ENCODE measurements around the gene MGST2. TPM values are rescaled to one million over a fixed set of nuclear protein-coding genes. Genes with fewer than 3 reads are reported as not detected.

The MGST2 gene
- polyA plus RNA-seq, 1 experiment = 10.0 TPM

GRCh38 chr4:139676913-139677585, 11.4 kb downstream of the MGST2 start:
- POLR2A ChIA-PET = no interaction called here
- Histone ChIP-seq H3K36me3 (ENCODE audit: control insufficient read depth, insufficient read depth, low read length) (no peaks in the 10 kb centered on the region), H3K27me3 (ENCODE audit: control insufficient read depth, insufficient read depth, low read length) (no peaks in the 10 kb centered on the region), H3K4me3 (ENCODE audit: low read depth, low read length) (no peak overlapping the region)
- CTCF ChIA-PET = no interaction called here
- TF ChIP-seq CTCF (IDR thresholded peaks at IDR 0.05; ENCODE audit: insufficient read depth, low read depth, low read length) = no peak
- no peak for DNase-seq (ENCODE audit: low read depth)

GRCh38 chr4:139682309-139682708, 16.7 kb downstream of the MGST2 start:
- ChIA-PET CTCF (interaction anchor here (0.6 to 0.8 kb wide), 2 partner anchors 10 to 13 kb away, joined by 4 to 5 read pairs; no protein-coding TSS in a partner anchor), POLR2A (no interaction called here)
- TF ChIP-seq CTCF (IDR thresholded peaks at IDR 0.05; ENCODE audit: insufficient read depth, low read depth, low read length) = no peak
- Histone ChIP-seq H3K4me3 (ENCODE audit: low read depth, low read length) (no peak overlapping the region), H3K36me3 (ENCODE audit: control insufficient read depth, insufficient read depth, low read length) (no peaks in the 10 kb centered on the region), H3K27me3 (ENCODE audit: control insufficient read depth, insufficient read depth, low read length) (no peaks in the 10 kb centered on the region)
- DNase-seq (ENCODE audit: low read depth) = no peak

GRCh38 chr4:139682741-139683151, 17.1 kb downstream of the MGST2 start:
- ChIA-PET POLR2A (no interaction called here), CTCF (interaction anchor here (0.6 to 0.8 kb wide), 2 partner anchors 9 to 13 kb away, joined by 4 to 5 read pairs; no protein-coding TSS in a partner anchor)
- TF ChIP-seq CTCF (IDR thresholded peaks at IDR 0.05; ENCODE audit: insufficient read depth, low read depth, low read length) = no peak
- Histone ChIP-seq H3K4me3 (ENCODE audit: low read depth, low read length) (no peak overlapping the region), H3K27me3 (ENCODE audit: control insufficient read depth, insufficient read depth, low read length) (no peaks in the 10 kb centered on the region), H3K36me3 (ENCODE audit: control insufficient read depth, insufficient read depth, low read length) (no peaks in the 10 kb centered on the region)
- DNase-seq (ENCODE audit: low read depth) = no peak

- CTCF ChIA-PET = interaction anchor here (1.1 to 1.7 kb wide), 2 partner anchors 11 to 33 kb away, joined by 3 to 4 read pairs; no protein-coding TSS in a partner anchor
- POLR2A ChIA-PET = no interaction called here
- no peak overlapping the region for H3K4me3 ChIP-seq (ENCODE audit: low read depth, low read length)
- no peak for TF ChIP-seq CTCF (IDR thresholded peaks at IDR 0.05; ENCODE audit: insufficient read depth, low read depth, low read length)
- no peaks in the 10 kb centered on the region for H3K36me3 ChIP-seq (ENCODE audit: control insufficient read depth, insufficient read depth, low read length)
- no peaks in the 10 kb centered on the region for H3K27me3 ChIP-seq (ENCODE audit: control insufficient read depth, insufficient read depth, low read length)
- DNase-seq (ENCODE audit: low read depth) = no peak
Measured at GRCh38 chr4:139684351-139684750, 18.7 kb downstream of the MGST2 start.

- TF ChIP-seq CTCF (IDR thresholded peaks at IDR 0.05; ENCODE audit: insufficient read depth, low read depth, low read length) = no peak
- DNase-seq (ENCODE audit: low read depth) = no peak
- ChIA-PET CTCF (interaction anchor here (0.6 to 1.7 kb wide), 3 partner anchors 10 to 71 kb away, joined by 3 to 4 read pairs (median 4); no protein-coding TSS in a partner anchor), POLR2A (no interaction called here)
- Histone ChIP-seq H3K4me3 (ENCODE audit: low read depth, low read length) (no peak overlapping the region), H3K27me3 (ENCODE audit: control insufficient read depth, insufficient read depth, low read length) (no peaks in the 10 kb centered on the region), H3K36me3 (ENCODE audit: control insufficient read depth, insufficient read depth, low read length) (no peaks in the 10 kb centered on the region)
Measured at GRCh38 chr4:139685180-139685579, 19.6 kb downstream of the MGST2 start.
